Liver (tissue), 9 donors: ENCODE measurements around the gene MPRIP. TPM values are rescaled to one million over a fixed set of nuclear protein-coding genes. Genes with fewer than 3 reads are reported as not detected.

Experiments used
- DNase-seq: peaks from one replicate; pipeline ENCODE4 v3.0.0-alpha.2; 2017; ENCODE audit warnings: low spot score
- H3K27ac ChIP-seq, 2 donors: one replicate each; pipeline ENCODE4 v1.7.0; 2013; ENCODE audit warnings: inconsistent platforms in 2 of 2, low read length in 2 of 2, control low read depth in 1 of 2, low read depth in 1 of 2, mild to moderate bottlenecking in 1 of 2
- H3K27me3 ChIP-seq, 4 donors: one replicate each; pipeline versions ENCODE4 v1.6.1 to v1.7.0; 2013; ENCODE audit warnings: low read length in 3 of 4, inconsistent platforms in 1 of 4, mild to moderate bottlenecking in 1 of 4, moderate library complexity in 1 of 4; ENCODE audit not compliant: control insufficient read depth in 4 of 4, insufficient read depth in 4 of 4
- H3K36me3 ChIP-seq, 4 donors: one replicate each; pipeline versions ENCODE4 v1.6.1 to v1.7.0; 2013; ENCODE audit warnings: low read length in 3 of 4, mild to moderate bottlenecking in 3 of 4, low read depth in 1 of 4, moderate library complexity in 1 of 4; ENCODE audit not compliant: control insufficient read depth in 4 of 4, insufficient read depth in 3 of 4
- H3K4me1 ChIP-seq, 4 donors: one replicate each; pipeline versions ENCODE4 v1.6.1 to v1.7.0; 2013; ENCODE audit warnings: low read length in 3 of 4, mild to moderate bottlenecking in 3 of 4, moderate library complexity in 1 of 4; ENCODE audit not compliant: control insufficient read depth in 4 of 4, insufficient read depth in 4 of 4
- H3K4me3 ChIP-seq, 3 donors: one replicate each; pipeline versions ENCODE4 v1.6.1 to v1.7.0; 2013; ENCODE audit warnings: low read length in 3 of 3, control low read depth in 1 of 3, low read depth in 1 of 3, mild to moderate bottlenecking in 1 of 3
- H3K9ac ChIP-seq, 2 donors: one replicate each; pipeline ENCODE4 v1.7.0; 2013; ENCODE audit warnings: low read length in 2 of 2, mild to moderate bottlenecking in 2 of 2, moderate library complexity in 2 of 2, control low read depth in 1 of 2, low read depth in 1 of 2
- H3K9me3 ChIP-seq, 4 donors: one replicate each; pipeline versions ENCODE4 v1.6.1 to v1.7.0; 2013; ENCODE audit warnings: low read length in 3 of 4; ENCODE audit not compliant: control insufficient read depth in 4 of 4
- CTCF ChIP-seq: fragments of 150-350 bp; IDR thresholded peaks from 2 replicates; pipeline ENCODE4 v1.5.1; 2017; ENCODE audit warnings: improper control_type of control experiment, low read depth, low read length; ENCODE audit not compliant: missing input control
- EGR1 ChIP-seq, 2 donors: IDR thresholded peaks; 2 replicates each; pipeline ENCODE4 v1.6.1; 2016 to 2018; ENCODE audit warnings: antibody characterized with exemption in 2 of 2, low read depth in 2 of 2
- FOXA2 ChIP-seq: IDR thresholded peaks from 2 replicates; pipeline ENCODE4 v1.6.1; 2016; ENCODE audit warnings: antibody characterized with exemption
- GABPA ChIP-seq, 2 donors: IDR thresholded peaks in 1 of 2; conservative IDR thresholded peaks in 1 of 2; 2 replicates each; pipeline ENCODE4 v1.6.1; 2016; ENCODE audit warnings: antibody characterized with exemption in 2 of 2, mild to moderate bottlenecking in 1 of 2, moderate library complexity in 1 of 2
- HNF4A ChIP-seq, 2 donors: conservative IDR thresholded peaks; 2 replicates each; pipeline ENCODE4 v1.6.1; 2016; ENCODE audit warnings: antibody characterized with exemption in 2 of 2, mild to moderate bottlenecking in 2 of 2
- HNF4G ChIP-seq: IDR thresholded peaks from 2 replicates; pipeline ENCODE4 v1.6.1; 2016; ENCODE audit warnings: antibody characterized with exemption
- JUND ChIP-seq, 2 donors: IDR thresholded peaks; 2 replicates each; pipeline ENCODE4 v1.6.1; 2016; ENCODE audit warnings: antibody characterized with exemption in 2 of 2
- NR2F2 ChIP-seq: IDR thresholded peaks from 2 replicates; pipeline ENCODE4 v1.6.1; 2016; ENCODE audit warnings: antibody characterized with exemption
- RAD21 ChIP-seq, 2 donors: IDR thresholded peaks; 2 replicates each; pipeline ENCODE4 v1.6.1; 2016; ENCODE audit warnings: antibody characterized with exemption in 2 of 2, mild to moderate bottlenecking in 2 of 2
- REST ChIP-seq: IDR thresholded peaks from 2 replicates; pipeline ENCODE4 v1.6.1; 2016; ENCODE audit warnings: antibody characterized with exemption, mild to moderate bottlenecking
- RXRA ChIP-seq, 2 donors: IDR thresholded peaks; 2 replicates each; pipeline ENCODE4 v1.6.1; 2017 to 2018; ENCODE audit warnings: antibody characterized with exemption in 2 of 2, mild to moderate bottlenecking in 1 of 2
- SP1 ChIP-seq: IDR thresholded peaks from 2 replicates; pipeline ENCODE4 v1.6.1; 2018; ENCODE audit warnings: antibody characterized with exemption, mild to moderate bottlenecking
- TAF1 ChIP-seq: conservative IDR thresholded peaks from 2 replicates; pipeline ENCODE4 v1.6.1; 2016; ENCODE audit warnings: antibody characterized with exemption, mild to moderate bottlenecking
- WGBS: extraction: QIAGEN DNeasy Blood & Tissue Kit; methylation state at CpG from one replicate; pipeline ENCODE4 v1.1.7; 2013; 5-methylcytosine and 5-hydroxymethylcytosine counted together
- polyA plus RNA-seq, 2 donors: library from polyadenylated mRNA; stranded (reverse) in 1 of 2; unstranded in 1 of 2; fragments of 200-250 nt in 1 of 2; fragments of >200 nt in 1 of 2; fragmentation: Nextera tagmentation in 1 of 2; extraction: Ambion mirVana in 1 of 2; gene quantifications; one replicate each; pipeline versions ENCODE4 v1.2.1 to v1.2.3, GENCODE V29; 2013 to 2015
- total RNA-seq, 2 donors: library from RNA; depleted of rRNA; stranded (reverse); fragments of >200 nt; gene quantifications; one replicate each; pipeline ENCODE4 v1.2.3, GENCODE V29; 2014
- TF ChIP-seq, protein P1 (sequence below): IDR thresholded peaks from 2 replicates; pipeline ENCODE4 v1.6.1; 2016; ENCODE audit warnings: antibody characterized with exemption
- TF ChIP-seq, protein P2 (sequence below): IDR thresholded peaks from 2 replicates; pipeline ENCODE4 v1.6.1; 2016; ENCODE audit warnings: antibody characterized with exemption
- donor health status: healthy.
- donor health status: healthy.
- donor health status: healthy.
- donor health status: healthy.
- donor health status: healthy.

MPRIP gene
- total and polyA plus RNA-seq, 4 donors: 21.2 to 61.9 (median 34.7) TPM

DNA sequence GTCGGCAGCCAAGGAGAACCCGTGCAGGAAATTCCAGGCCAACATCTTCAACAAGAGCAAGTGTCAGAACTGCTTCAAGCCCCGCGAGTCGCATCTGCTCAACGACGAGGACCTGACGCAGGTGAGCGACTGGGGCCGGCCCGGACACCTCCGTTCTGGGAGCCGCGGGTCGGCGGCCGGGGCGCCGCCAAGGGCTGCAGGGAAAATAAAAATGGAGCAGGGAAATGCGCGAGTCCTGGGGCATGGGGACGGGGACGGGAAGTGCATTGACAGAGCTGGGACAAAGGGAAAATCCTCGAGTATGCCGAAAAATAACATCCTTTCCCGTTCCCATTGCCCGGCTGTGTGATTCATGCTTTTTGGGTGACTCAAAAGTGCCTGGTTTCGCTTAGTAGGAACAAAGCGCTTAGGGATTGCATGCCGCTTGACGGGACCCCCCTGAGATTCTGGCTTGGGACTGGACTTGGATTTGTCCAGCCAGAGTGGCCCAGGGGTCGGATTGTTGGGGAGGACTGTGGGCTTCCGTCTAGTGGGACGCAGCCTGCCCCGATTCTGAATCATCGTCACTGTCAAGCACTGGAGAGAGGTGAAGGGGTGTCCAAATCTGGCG lies 699 bp downstream of the MPRIP start:
- Histone ChIP-seq H3K9me3 (no peaks in the 10 kb centered on the region), H3K27ac (peak overlapping the region; percentile 58 to 91), H3K27me3 (no peaks in the 10 kb centered on the region), H3K36me3 (no peaks in the 10 kb centered on the region), H3K4me1 (peaks cover 12 to 40% (median 33%) of the 10 kb centered on the region in 4 donors), H3K4me3 (peak overlapping the region; percentile 62 to 81 (median 78)), H3K9ac (peak overlapping the region; percentile 48 to 95)
- TF ChIP-seq RAD21 (IDR thresholded peaks at IDR 0.05) (peak in 1 of 2 donors; percentile 2), NR2F2 (peak; percentile 3), REST (no peak)
- peak; percentile 50 for DNase-seq
- WGBS: under 1% methylated on average over 37 of the region's 37 CpGs

DNA sequence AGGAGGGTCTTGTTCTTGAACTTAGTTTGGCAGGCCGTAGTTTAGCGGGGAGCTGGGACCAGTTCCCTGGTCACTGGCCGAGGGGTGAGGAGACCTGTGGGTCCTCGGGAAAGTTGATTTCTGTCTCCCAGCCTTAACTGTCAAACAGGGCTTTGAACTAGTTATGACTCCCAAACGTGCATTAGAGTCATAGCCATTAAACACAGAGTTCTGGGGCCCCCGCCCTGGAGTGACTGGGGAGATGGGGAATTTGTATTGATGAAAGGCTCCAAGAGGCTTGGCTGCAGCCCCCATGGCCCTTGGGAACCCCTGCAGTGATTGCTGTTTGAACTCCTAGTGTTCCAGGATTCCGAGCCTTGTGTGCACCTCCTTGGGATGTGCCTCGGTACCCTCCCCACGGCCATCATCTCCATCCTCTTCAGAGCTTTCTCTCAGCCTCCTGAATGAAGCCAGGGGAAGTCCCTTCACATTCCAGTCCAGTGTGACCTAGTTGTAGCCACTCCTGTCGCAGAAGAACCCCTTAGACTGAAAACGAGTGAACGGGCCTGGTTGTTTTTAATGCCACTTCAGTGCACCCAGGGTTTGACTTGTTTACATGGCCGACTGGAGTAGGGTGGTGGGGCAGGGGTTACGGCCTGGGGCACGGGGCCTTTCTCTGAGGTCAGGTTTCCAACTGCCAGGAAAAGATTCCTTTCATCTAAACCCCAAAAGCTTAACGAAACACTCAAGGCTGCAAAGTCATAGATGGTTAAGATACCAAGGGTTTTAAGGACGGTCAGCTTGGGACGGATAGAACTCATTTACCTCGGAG lies 1.4 kb downstream of the MPRIP start:
- Histone ChIP-seq H3K27me3 (no peaks in the 10 kb centered on the region), H3K27ac (peak overlapping the region; percentile 58 to 91), H3K4me3 (peak overlapping the region; percentile 62 to 81 (median 78)), H3K9me3 (no peaks in the 10 kb centered on the region), H3K4me1 (peaks cover 12 to 40% (median 34%) of the 10 kb centered on the region in 4 donors), H3K9ac (peak overlapping the region; percentile 48 to 95), H3K36me3 (no peaks in the 10 kb centered on the region)
- no peak for DNase-seq
- 13% methylated on average over 19 of the region's 19 CpGs for WGBS
- no peak for TF ChIP-seq NR2F2

DNA sequence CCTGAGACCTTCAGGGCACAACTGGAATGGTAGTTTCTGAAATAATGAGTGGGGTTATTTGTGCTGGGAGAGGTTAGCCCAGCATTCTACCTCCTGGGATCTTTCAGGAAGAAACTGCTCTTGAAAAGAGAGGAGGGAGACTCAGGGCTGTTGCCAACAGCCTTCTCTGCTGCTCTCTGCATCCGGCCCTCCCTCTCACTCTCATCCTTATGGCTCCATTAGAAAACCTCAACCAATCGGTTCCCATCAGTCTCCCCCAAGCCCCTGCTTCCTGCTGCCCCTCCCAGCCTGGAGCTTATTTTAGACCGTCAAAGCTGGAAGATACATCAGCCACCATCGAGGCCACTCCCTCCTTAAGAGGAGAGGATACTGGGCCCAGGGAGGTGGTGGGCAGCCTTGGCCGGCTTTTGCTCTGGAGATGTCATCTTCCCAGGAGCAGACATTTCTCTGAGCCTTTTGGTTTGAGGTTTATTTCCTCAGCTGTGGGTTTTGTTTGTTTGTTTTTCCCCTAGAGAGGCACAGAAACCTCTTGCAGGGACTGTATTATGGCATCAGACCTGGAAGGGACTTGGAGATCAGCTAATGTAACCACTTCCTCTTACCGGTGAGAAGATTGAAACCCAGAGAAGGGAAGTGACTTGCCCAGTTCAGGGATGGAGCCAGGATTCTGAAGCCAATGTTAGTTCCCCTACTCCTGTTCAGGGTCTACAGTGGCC lies 2.7 kb downstream of the MPRIP start:
- TF ChIP-seq RXRA (IDR thresholded peaks at IDR 0.05) (peak in 1 of 2 donors; percentile 4), NR2F2 (no peak)
- Histone ChIP-seq H3K4me1 (peaks cover 14 to 40% (median 34%) of the 10 kb centered on the region in 4 donors), H3K4me3 (no peak overlapping the region), H3K9ac (peak overlapping the region in 1 of 2 donors; percentile 37), H3K27ac (peak overlapping the region; percentile 38 to 51), H3K9me3 (no peaks in the 10 kb centered on the region), H3K27me3 (no peaks in the 10 kb centered on the region), H3K36me3 (no peaks in the 10 kb centered on the region)
- DNase-seq: peak; percentile 34
- WGBS: 26% methylated on average over 6 of the region's 6 CpGs

- peaks cover 26 to 54% (median 47%) of the 10 kb centered on the region in 4 donors for H3K4me1 ChIP-seq
- no peaks in the 10 kb centered on the region for H3K36me3 ChIP-seq
- no peaks in the 10 kb centered on the region for H3K9me3 ChIP-seq
- WGBS: 86% methylated on average over 6 of the region's 6 CpGs
- H3K27me3 ChIP-seq: no peaks in the 10 kb centered on the region
- H3K9ac ChIP-seq: no peak overlapping the region
- no peak overlapping the region for H3K4me3 ChIP-seq
- H3K27ac ChIP-seq: no peak overlapping the region
- DNase-seq: peak; percentile 9
- TF ChIP-seq, protein P1, sequence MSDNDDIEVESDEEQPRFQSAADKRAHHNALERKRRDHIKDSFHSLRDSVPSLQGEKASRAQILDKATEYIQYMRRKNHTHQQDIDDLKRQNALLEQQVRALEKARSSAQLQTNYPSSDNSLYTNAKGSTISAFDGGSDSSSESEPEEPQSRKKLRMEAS: no peak
- no peak for TF ChIP-seq HNF4G
- no peak for TF ChIP-seq RXRA (IDR thresholded peaks at IDR 0.05)
- TF ChIP-seq, protein P2, sequence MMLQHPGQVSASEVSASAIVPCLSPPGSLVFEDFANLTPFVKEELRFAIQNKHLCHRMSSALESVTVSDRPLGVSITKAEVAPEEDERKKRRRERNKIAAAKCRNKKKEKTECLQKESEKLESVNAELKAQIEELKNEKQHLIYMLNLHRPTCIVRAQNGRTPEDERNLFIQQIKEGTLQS: no peak
- no peak for TF ChIP-seq HNF4A (conservative IDR thresholded peaks at IDR 0.05)
- no peak for TF ChIP-seq FOXA2
- TF ChIP-seq CTCF: no peak
- TF ChIP-seq SP1: no peak
- no peak for TF ChIP-seq JUND (IDR thresholded peaks at IDR 0.05)
- no peak for TF ChIP-seq EGR1 (IDR thresholded peaks at IDR 0.05; ENCODE audit: low read depth in 2 of 2)
- no peak for TF ChIP-seq TAF1
- TF ChIP-seq GABPA (IDR thresholded peaks at IDR 0.05 in 1 of 2, conservative IDR thresholded peaks at IDR 0.05 in 1 of 2): no peak
Observed at GRCh38 chr17:17048106-17048505, 5.8 kb downstream of the MPRIP start.
